Left ventricle myocardium superior (tissue), 1 donor: Measurements from ENCODE around the gene STC2. TPM values are rescaled to one million over a fixed set of nuclear protein-coding genes. Genes with fewer than 3 reads are reported as not detected.
"Not testable (repeated sequence)": the region's sequence is repeated elsewhere in the genome, so short reads cannot be mapped to it uniquely, and the experiment has no call there.

ENCODE experiments used
- ATAC-seq: fragments of 200-7000 bp; cut with Tn5 transposase; one replicate; pipeline ENCODE4 v1.9.1; 2020; ENCODE audit warnings: mild to moderate bottlenecking, moderate library complexity
- DNase-seq: peaks from one replicate; pipeline ENCODE4 v3.0.0-alpha.2; 2020
- intact Hi-C: fragments of 100-400 bp; cut with micrococcal nuclease; formaldehyde crosslinking; loops from one replicate; pipeline ENCODE4 v1.11.0; 2022
- total RNA-seq: library from RNA; stranded (reverse); fragmentation: NEBNext Ultra II Directional; extraction: Animal tissue kit (Norgen Biotek cat#: 25700); gene quantifications from one replicate; pipeline ENCODE4 v1.2.1, GENCODE V29; 2021
- donor health status: DM: no; HTN: yes; CAD: no; lungs with severe emphysema.

STC2 gene
- total RNA-seq, 1 donor from 2014 or later = 6.8 TPM

- intact Hi-C loops = no loop called here
- ATAC-seq (no peak), DNase-seq (no peak)
Measured at GRCh38 chr5:173300389-173301047, 27.7 kb downstream of the STC2 start.

GRCh38 chr5:173299820-173300219 is 28.4 kb downstream of the STC2 start:
- no peak for ATAC-seq
- intact Hi-C loops = no loop called here
- no peak for DNase-seq

GRCh38 chr5:173298213-173298926 is 29.8 kb downstream of the STC2 start:
- DNase-seq = no peak
- ATAC-seq = no peak
- intact Hi-C loops = no loop called here

GRCh38 chr5:173297813-173298212 is 30.4 kb downstream of the STC2 start:
- ATAC-seq (no peak), DNase-seq (no peak)
- intact Hi-C loops = no loop called here

- ATAC-seq (no peak), DNase-seq (no peak)
- intact Hi-C loops = no loop called here
Measured at GRCh38 chr5:173296737-173297676, 31.2 kb downstream of the STC2 start.

- ATAC-seq (no peak), DNase-seq (no peak)
- intact Hi-C loops = no loop called here
Measured at GRCh38 chr5:173295796-173296195, 32.4 kb downstream of the STC2 start.

- DNase-seq (no peak), ATAC-seq (no peak)
- intact Hi-C loops = loop anchor here (5.0 kb wide), 2 partner anchors 38 to 278 kb away; no protein-coding TSS in a partner anchor
Measured at GRCh38 chr5:173294673-173295320, 33.4 kb downstream of the STC2 start.

- intact Hi-C loops = loop anchor here (5.0 kb wide), 2 partner anchors 38 to 278 kb away; no protein-coding TSS in a partner anchor
- ATAC-seq (peak; percentile 58), DNase-seq (peak; percentile 83)
Measured at GRCh38 chr5:173293817-173294672, 34.2 kb downstream of the STC2 start.

- no peak for ATAC-seq
- no peak for DNase-seq
- intact Hi-C loops = loop anchor here (5.0 kb wide), 2 partner anchors 40 to 280 kb away; no protein-coding TSS in a partner anchor
Measured at GRCh38 chr5:173291722-173292658, 36.2 kb downstream of the STC2 start.

GRCh38 chr5:173290477-173291131 is 37.6 kb downstream of the STC2 start:
- ATAC-seq (peak; percentile 80), DNase-seq (peak; percentile 46)
- intact Hi-C loops = loop anchor here (5.0 kb wide), 2 partner anchors 42 to 282 kb away; no protein-coding TSS in a partner anchor

GRCh38 chr5:173289372-173289771 is 38.8 kb downstream of the STC2 start:
- intact Hi-C loops = loop anchor here (10.0 kb wide), 2 partner anchors 125 to 285 kb away; no protein-coding TSS in a partner anchor
- DNase-seq (no peak), ATAC-seq (no peak)

GRCh38 chr5:173288632-173289031 is 39.6 kb downstream of the STC2 start:
- no peak for DNase-seq
- intact Hi-C loops = loop anchor here (10.0 kb wide), 2 partner anchors 124 to 284 kb away; no protein-coding TSS in a partner anchor
- no peak for ATAC-seq

- DNase-seq (no peak), ATAC-seq (no peak)
- intact Hi-C loops = loop anchor here (10.0 kb wide), 2 partner anchors 122 to 282 kb away; no protein-coding TSS in a partner anchor
Measured at GRCh38 chr5:173287086-173287485, 41.1 kb downstream of the STC2 start.

- DNase-seq, ATAC-seq: not testable (repeated sequence)
- intact Hi-C loops = loop anchor here (10.0 kb wide), 2 partner anchors 120 to 280 kb away; no protein-coding TSS in a partner anchor
Measured at GRCh38 chr5:173284343-173284958, 43.8 kb downstream of the STC2 start.
